Measurements from ENCODE around the gene STYX. TPM values are rescaled to one million over a fixed set of nuclear protein-coding genes. Genes with fewer than 3 reads are reported as not detected.
A peak's percentile ranks its signal among the peaks of the same experiment; 100 is the strongest.

Gene STYX
- total RNA-seq, 8 experiments from 2014 or later = 10.6 to 23.6 (median 13.9) TPM

DNA sequence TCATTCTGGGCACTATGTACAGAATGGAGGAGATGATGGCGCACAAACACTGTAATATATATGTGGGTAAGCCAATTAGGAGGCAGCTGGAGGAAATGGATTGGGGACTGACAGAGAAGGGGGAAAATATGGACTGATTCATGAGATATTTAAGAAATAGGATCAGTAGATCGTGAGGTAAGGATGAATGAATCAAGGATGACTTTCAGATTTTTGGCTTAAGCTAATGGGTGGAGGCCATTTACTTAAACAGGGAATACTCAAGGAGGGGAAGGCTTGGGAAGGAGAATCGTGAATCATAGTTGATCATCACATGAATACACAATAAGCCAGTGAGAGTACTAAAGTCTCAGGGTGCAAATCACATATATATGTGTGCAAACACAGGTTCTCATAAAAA is 72.6 kb downstream of the STYX start:
- H3K4me1 ChIP-seq (replicated peaks in 1 of 2) = no peaks in the 10 kb centered on the region
- H3K4me3 ChIP-seq = no peak overlapping the region
- 0 to 100% (median 78%) methylated on average over 1 to 3 of the region's 3 CpGs for WGBS, 10 experiments
- ATAC-seq (replicated peaks in 6 of 8) = peak in 2 of 8 experiments; percentile 72 to 77
- in situ Hi-C loops (cut with MboI; ENCODE audit: low pct_unique_long_range_greater_than_20kb in 2 of 9, low sequenced_read_pairs in 9 of 9, unreplicated experiment in 9 of 9) = loop anchor here in 2 of 9 experiments (25.0 kb wide), 2 partner anchors 235 to 260 kb away; no protein-coding TSS in a partner anchor
- no peak overlapping the region for H3K27ac ChIP-seq

DNA sequence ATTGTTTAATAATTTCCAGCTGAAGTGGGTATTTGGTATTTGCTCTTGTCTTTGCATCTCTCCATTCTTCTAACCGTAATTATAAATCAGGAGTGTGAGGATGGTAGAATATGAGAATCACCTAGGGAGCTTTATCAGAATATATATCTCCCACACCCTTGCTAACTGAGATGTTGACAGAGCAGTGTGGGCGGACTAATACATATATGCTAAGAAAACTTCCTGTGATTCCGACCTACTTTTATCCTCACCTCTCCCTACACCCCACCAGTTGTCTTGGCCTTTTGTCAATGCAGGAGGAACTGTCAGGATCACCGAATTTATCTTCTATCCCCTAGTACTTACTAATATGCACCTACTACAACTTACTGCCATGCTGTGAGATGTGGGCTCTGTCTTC is 76.1 kb downstream of the STYX start:
- WGBS, 10 experiments = 20 to 100% (median 71%) methylated on average over 1 to 4 of the region's 4 CpGs; no CpG with 5 or more reads in 2 of the 10 experiments
- Histone ChIP-seq H3K4me3 (no peak overlapping the region), H3K4me1 (replicated peaks in 1 of 2) (no peaks in the 10 kb centered on the region), H3K27ac (no peak overlapping the region)
- ATAC-seq (replicated peaks in 6 of 8) = peak in 1 of 8 experiments; percentile 54
- in situ Hi-C loops (cut with MboI; ENCODE audit: low pct_unique_long_range_greater_than_20kb in 2 of 9, low sequenced_read_pairs in 9 of 9, unreplicated experiment in 9 of 9) = loop anchor here in 2 of 9 experiments (25.0 kb wide), 2 partner anchors 231 to 256 kb away; no protein-coding TSS in a partner anchor

GRCh38 chr14:52808101-52808500 is 78.1 kb downstream of the STYX start:
- Histone ChIP-seq H3K4me3 (no peak overlapping the region), H3K4me1 (replicated peaks in 1 of 2) (no peaks in the 10 kb centered on the region), H3K27ac (no peak overlapping the region)
- ATAC-seq (replicated peaks in 6 of 8) = no peak
- 83 to 100% (median 100%) methylated on average over 1 of the region's 1 CpG; no CpG with 5 or more reads in 3 of the 10 experiments for WGBS, 10 experiments
- in situ Hi-C loops (cut with MboI; ENCODE audit: low pct_unique_long_range_greater_than_20kb in 2 of 9, low sequenced_read_pairs in 9 of 9, unreplicated experiment in 9 of 9) = loop anchor here in 2 of 9 experiments (25.0 kb wide), 2 partner anchors 229 to 254 kb away; no protein-coding TSS in a partner anchor

- no peak overlapping the region for H3K4me3 ChIP-seq
- WGBS, 10 experiments = 52 to 97% (median 87%) methylated on average over 3 to 7 of the region's 7 CpGs
- no peak for ATAC-seq (replicated peaks in 6 of 8)
- H3K4me1 ChIP-seq (replicated peaks in 1 of 2) = no peaks in the 10 kb centered on the region
- in situ Hi-C loops (cut with MboI; ENCODE audit: low pct_unique_long_range_greater_than_20kb in 2 of 9, low sequenced_read_pairs in 9 of 9, unreplicated experiment in 9 of 9) = loop anchor here in 3 of 9 experiments (10.0 to 25.0 kb wide), 3 partner anchors 215 to 240 kb away; no protein-coding TSS in a partner anchor
- no peak overlapping the region for H3K27ac ChIP-seq
Measured at GRCh38 chr14:52821805-52822250, 91.9 kb downstream of the STYX start.

DNA sequence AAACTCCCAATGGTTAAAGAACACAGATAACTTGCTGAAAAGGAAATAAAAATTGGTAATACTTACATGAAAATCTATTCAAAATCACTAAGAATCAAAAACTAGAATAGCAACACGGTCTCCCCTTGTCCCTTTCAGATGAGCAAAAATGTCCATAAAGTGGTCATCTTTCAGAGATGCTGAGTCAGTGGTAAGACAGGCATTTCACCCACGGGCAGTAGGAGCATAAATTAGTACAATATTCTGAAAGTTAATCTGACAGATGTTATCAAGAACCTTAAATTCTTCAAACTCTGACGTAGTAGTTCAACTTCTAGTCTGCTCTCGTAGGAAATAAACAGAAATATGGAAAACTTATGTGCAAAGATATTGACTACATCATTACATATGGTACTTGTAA is 94.5 kb downstream of the STYX start:
- no peak overlapping the region for H3K27ac ChIP-seq
- no peaks in the 10 kb centered on the region for H3K4me1 ChIP-seq (replicated peaks in 1 of 2)
- H3K4me3 ChIP-seq = no peak overlapping the region
- peak in 3 of 8 experiments; percentile 84 to 88 (median 86) for ATAC-seq (replicated peaks in 6 of 8)
- 0 to 91% (median 67%) methylated on average over 2 to 4 of the region's 4 CpGs for WGBS, 10 experiments
- in situ Hi-C loops (cut with MboI; ENCODE audit: low pct_unique_long_range_greater_than_20kb in 2 of 9, low sequenced_read_pairs in 9 of 9, unreplicated experiment in 9 of 9) = loop anchor here in 3 of 9 experiments (10.0 to 25.0 kb wide), 3 partner anchors 213 to 238 kb away; no protein-coding TSS in a partner anchor

Other genes starting within 250 kb of the STYX start
- 10 to 100 TPM in 5 of 8 experiments, 1 to 10 TPM in 3; 2.3 to 24.0 (median 16.3) TPM for gene TXNDC16, start 177.7 kb upstream of the STYX start, total RNA-seq
- gene GPR137C, start 177.3 kb upstream of the STYX start, total RNA-seq = 10 to 100 TPM in 5 of 8 experiments, 1 to 10 TPM in 2, under 1 TPM in 1; 0.31 to 20.4 (median 10.9) TPM
- gene ERO1A, start 34.6 kb upstream of the STYX start, total RNA-seq = 10 to 100 TPM; 16.3 to 37.4 (median 24.8) TPM
- gene PSMC6, start 23.0 kb upstream of the STYX start, total RNA-seq = 100 to 1,000 TPM in 6 of 8 experiments, 10 to 100 TPM in 2; 96.8 to 126 (median 105) TPM
- 10 to 100 TPM in 5 of 8 experiments, 1 to 10 TPM in 3; 7.0 to 89.5 (median 13.5) TPM for gene GNPNAT1, start 61.4 kb downstream of the STYX start, total RNA-seq
- gene FERMT2, start 220.9 kb downstream of the STYX start, total RNA-seq = 100 to 1,000 TPM in 3 of 8 experiments, 10 to 100 TPM in 5; 28.5 to 148 (median 64.9) TPM